GM19193 (cell line): ENCODE data around the gene UGT1A10.

Source experiments
- POLR2A ChIP-seq: IDR thresholded peaks from 4 replicates; pipeline ENCODE4 v1.6.1; 2011; ENCODE audit not compliant: insufficient read depth, insufficient read length; ENCODE audit errors: extremely low read depth

The UGT1A10 gene

DNA sequence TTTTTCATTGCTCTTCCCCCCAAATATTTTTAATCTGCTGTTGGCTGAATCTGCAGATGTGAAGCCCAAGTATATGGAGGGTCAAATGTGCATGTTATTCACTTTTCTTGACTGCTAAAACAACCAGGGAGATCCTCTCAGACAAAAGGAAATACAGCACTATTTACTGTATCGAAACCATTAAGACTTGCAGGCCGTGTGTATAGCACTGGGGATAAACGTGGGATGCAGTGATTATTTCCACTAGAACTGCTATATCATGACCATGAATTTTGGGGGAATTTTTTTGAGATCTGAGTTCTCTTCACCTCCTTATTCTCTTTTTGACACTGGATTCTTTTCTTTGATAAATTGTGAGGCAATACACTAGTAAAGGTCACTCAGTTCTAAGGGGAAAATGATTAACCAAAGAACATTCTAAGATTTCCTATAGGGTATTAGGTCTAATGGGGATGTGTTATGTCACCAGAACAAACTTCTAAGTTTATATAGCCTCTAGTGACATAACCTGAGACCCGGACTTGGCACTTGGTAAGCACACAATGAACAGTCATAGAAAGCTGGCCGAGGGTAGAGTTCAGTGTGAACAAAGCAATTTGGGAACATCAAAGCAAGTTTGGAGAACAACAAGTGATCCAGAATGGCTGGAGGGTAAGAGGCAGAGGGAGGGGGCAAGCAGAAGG, 109.0 kb downstream of the UGT1A10 start:
- TF ChIP-seq POLR2A: no peak

DNA sequence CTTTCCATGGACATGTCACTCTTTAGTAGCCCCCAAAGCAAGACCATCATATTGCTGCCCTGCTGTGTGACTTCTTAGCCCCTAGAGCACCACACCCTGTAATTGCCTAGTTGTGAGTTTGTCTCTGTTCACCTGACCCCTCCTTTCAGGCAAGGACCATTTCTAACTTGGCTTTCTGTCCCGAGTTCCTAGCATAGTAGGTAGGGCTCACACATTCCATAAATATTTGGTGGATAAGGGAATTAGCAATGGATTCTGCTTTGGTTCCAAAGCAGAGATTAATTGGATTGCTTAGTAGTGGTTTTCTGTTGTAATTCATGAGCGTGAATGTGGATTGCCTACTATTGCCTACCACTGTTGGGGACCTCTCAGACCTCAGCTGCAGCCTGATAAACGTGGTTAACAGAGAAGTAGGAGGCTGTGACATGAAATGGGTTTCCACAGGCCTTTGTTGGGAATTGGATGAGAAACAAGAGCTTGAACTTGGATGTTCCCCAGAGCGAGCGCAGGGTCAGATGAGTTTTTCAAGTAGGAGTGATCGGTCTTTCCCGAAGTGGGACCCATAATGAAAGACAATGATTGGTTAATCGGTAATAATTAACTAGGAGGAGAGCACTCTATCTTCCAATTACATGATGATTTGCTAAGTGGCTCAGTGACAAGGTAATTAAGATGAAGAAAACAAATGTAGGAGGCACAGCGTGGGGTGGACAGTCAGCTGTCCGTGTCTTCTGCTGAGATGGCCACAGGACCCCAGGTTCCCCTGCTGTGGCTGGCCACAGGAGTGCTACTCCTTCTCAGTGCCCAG, 110.4 kb downstream of the UGT1A10 start:
- no peak for TF ChIP-seq POLR2A

GRCh38 chr2:233747283-233747544, 111.0 kb downstream of the UGT1A10 start:
- no peak for TF ChIP-seq POLR2A

- no peak for TF ChIP-seq POLR2A
These were observed 118.8 kb downstream of the UGT1A10 start for GRCh38 chr2:233754872-233755611.

GRCh38 chr2:233756429-233757081, 120.3 kb downstream of the UGT1A10 start:
- TF ChIP-seq POLR2A: no peak

DNA sequence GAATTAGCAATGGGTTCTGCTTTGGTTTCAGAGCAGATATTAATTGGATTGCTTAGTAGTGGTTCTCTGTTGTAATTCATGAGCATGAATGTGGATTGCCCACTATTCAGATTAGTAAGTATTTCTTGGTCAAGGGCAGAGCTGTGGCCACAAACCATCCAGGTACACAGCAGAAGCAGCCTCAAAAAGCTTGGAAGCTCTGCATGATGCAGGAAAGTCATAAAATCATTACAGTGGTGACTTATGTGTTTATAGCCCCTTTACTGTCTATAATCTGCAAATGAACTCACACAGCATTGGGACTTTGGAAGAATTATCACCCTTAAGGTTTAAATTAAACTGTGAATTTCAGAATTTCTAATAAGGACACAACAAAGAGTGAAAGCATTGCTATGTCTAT, 121.9 kb downstream of the UGT1A10 start:
- TF ChIP-seq POLR2A: no peak

DNA sequence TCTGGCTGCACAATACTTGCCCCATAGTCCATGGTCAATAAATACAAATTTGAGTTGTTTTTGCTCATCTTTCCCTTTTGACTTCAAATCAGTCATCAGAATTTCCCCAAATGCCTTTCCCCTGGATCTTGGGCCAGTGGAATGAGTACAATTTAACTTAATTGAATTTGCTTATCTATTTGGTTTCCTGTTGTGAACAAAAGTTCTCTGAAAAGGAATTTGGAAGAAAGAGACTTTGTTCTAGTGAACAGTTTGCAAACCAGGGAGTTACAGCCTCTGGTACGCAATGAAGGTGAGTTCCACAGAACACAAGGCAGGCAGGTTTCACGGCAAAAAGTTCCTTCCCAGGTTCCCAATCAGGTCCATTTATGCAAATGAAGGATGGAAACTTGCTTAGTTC, 122.6 kb downstream of the UGT1A10 start:
- TF ChIP-seq POLR2A: no peak

DNA sequence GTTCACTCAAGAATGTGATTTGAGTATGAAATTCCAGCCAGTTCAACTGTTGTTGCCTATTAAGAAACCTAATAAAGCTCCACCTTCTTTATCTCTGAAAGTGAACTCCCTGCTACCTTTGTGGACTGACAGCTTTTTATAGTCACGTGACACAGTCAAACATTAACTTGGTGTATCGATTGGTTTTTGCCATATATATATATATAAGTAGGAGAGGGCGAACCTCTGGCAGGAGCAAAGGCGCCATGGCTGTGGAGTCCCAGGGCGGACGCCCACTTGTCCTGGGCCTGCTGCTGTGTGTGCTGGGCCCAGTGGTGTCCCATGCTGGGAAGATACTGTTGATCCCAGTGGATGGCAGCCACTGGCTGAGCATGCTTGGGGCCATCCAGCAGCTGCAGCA, 123.8 kb downstream of the UGT1A10 start, which contains the start of gene UGT1A1:
UGT1A1 (plus strand) TSS at position 228 of the 400 bp plus-strand sequence; CDS start at position 246, 18 bp downstream.
- TF ChIP-seq POLR2A: no peak

- TF ChIP-seq POLR2A: no peak
These were observed 125.0 kb downstream of the UGT1A10 start for GRCh38 chr2:233761040-233761769.

DNA sequence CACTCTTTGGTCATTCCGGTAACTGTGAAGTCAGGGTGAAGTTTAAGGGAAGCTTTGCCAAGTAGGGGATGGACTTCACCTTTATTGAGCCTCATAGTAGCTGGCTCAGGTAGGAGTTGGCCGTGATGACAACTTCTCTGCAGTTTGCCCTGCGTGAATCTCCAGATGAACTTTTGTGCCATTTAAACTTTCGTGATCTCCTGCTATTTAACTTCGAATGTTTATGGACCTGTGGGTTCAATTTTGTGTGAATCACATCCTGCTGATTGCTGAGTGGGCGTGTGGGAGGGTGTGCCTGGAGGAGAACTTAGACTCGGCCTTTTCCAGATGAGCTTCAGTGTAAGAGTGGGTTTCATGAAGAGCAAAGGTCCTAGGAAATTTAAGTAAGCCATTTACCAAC, 128.0 kb downstream of the UGT1A10 start:
- TF ChIP-seq POLR2A: no peak

GRCh38 chr2:233764761-233765160, 128.5 kb downstream of the UGT1A10 start:
- TF ChIP-seq POLR2A: no peak

GRCh38 chr2:233766416-233766815, 130.2 kb downstream of the UGT1A10 start:
- no peak for TF ChIP-seq POLR2A

- TF ChIP-seq POLR2A: no peak
These were observed 131.8 kb downstream of the UGT1A10 start for GRCh38 chr2:233768076-233768475.

- no peak for TF ChIP-seq POLR2A
These were observed 133.0 kb downstream of the UGT1A10 start for GRCh38 chr2:233769260-233769659.
